HPDE6-E6E7 (cell line): ENCODE data around the gene BAMBI.

ENCODE experiments used
- DNase-seq: peaks from one replicate; pipeline ENCODE4 v3.0.0; 2011; ENCODE audit warnings: missing footprints; ENCODE audit errors: extremely low spot score

BAMBI gene

GRCh38 chr10:28705472-28705871 lies 28.2 kb downstream of the BAMBI start:
- no peak for DNase-seq

- no peak for DNase-seq
Observed at GRCh38 chr10:28709001-28709710, 31.8 kb downstream of the BAMBI start.

DNA sequence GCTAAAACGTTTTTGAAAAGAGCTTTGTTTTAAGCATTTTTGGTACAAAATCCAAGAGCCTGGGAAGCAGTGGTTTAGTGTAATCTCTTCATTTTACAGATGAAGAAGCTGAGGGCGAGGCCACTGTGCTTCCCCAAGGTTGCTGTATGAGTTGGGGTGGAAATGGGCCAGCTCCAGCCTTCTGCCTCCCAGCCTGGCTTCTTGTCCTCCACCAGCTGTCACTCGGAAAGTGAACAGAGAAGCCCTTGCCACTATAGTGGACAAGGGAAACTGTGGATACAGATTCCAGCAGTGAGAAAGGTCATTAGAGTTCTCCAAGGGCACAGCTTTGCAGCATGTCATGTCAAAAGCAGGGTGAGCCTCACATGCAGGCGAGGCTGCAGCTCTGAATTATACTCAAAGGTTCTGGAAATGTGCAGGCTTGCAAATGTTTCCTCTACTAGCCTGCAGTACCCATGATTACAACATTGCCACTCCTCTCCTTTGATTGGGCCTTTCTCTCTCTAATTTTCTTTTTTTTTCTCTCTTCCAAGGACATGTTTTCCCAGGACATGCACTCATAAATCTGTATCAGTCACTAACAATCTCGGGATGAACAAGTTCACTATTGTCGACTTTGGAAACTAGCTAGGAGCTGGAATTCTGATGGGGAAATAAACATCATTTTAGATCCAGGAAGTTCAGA lies 33.0 kb downstream of the BAMBI start:
- DNase-seq, result no peak

GRCh38 chr10:28711041-28711440 lies 33.7 kb downstream of the BAMBI start:
- DNase-seq, result no peak

- DNase-seq, result no peak
Observed at GRCh38 chr10:28711776-28712175, 34.5 kb downstream of the BAMBI start.

- DNase-seq, result no peak
Observed at GRCh38 chr10:28713626-28714352, 36.5 kb downstream of the BAMBI start.

GRCh38 chr10:28714401-28715053 lies 37.2 kb downstream of the BAMBI start:
- DNase-seq, result no peak

DNA sequence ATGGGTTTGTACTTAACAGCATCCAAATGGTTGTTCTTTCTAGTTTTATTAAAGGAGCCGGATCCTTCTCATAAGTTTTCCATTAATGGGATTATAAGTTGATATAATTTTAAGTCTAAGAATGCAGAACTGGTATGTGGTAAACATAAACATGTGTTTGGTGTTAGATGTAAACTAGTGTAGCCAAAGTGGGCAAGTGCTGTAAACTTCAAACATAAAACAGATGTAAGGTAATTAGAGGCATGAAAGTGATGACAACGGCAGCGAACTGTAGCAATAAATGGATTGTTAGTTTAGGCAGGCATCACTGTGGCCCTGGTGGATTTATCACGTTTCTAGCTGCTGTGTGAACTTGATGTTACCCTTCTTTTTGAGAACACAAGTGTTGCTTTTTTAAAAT lies 37.9 kb downstream of the BAMBI start:
- no peak for DNase-seq

DNA sequence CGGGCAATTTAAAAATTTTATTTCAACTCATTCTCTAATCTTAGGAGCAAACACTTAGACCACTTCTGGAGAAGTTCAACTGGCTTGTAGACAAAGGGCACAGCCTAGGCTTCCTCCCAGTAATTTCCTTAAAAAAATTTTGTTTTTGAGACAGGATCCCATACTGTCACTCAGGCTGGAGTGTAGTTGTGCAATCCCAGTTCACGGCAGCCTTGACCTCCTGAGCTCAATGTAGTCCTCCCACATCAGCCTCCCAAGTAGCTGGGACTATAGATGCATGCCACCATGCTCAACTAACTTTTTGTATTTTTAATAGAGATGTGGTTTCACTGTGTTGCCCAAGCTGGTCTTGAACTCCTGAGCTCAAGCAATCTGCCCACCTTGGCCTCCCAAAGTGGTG lies 38.4 kb downstream of the BAMBI start:
- DNase-seq, result no peak

DNA sequence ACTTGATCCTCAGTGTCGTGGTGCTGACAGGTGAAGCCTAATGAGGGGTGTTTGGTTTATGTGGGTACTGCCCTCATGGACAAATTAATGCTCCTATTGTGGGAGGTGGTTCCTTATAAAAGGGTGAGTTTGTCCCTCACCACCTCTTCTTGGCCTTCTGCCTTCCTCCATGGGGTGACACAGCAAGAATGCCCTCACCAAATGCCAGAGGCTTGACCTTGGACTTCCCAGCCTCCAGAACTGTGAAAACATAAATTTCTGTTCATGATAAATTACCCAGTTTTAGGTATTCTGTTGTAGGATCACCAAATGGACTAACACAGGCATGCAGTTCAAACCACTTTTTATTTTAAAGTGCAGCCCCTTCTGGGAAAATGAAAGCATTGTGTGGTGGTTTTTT lies 39.4 kb downstream of the BAMBI start:
- no peak for DNase-seq

DNA sequence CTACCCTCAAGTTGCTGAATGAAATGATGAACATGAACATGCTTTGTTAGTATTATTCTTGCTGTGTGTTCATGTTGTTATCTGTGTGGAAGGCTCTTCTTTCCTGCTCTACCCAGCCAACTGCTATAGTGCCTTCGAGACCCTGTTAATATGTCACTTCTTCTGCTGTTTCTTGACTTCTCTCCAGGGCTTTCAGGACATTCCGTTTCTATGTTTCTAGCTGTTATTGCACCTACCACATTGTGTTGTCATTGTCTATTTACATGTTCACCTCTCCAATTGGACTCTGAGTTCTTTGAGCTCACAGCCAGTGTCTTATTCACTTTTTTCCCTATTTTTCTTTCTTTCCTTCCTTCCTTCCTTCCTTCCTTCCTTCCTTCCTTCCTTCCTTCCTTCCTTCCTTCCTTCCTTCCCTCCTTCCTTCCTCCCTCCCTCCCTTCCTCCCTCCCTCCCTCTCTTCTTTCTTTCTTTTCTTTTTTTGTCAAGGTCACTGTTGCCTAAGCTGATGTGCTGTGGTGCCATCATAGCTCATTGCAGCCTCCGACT lies 40.4 kb downstream of the BAMBI start:
- no peak for DNase-seq

DNA sequence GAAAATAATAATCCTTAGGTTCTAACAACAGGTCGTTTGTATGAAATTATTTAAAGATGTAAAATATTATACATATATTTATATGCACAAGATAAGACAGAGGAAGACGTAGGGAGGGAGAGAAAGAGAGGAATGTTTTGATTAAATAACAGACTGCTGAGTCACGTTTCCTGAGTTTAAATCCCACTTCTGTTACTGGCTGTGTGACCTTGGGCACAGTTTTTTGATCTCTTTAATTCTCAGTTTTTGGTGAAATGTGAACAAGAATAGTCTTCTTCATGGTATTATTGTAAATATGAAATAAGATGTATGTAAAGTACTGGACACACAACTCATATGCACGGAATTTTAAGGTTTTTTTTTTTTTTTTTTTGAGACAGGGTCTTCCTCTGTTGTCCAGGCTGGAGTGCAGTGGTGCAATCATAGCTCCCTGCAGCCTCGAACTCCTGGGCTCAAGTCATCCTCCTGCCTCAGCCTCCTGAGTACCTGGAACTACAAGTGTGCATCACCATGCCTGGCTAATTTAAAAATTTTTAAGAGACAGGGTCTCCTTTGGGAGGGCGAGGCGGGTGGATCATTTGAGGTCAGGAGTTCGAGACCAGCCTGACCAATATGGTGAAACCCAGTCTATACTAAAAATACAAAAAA lies 42.6 kb downstream of the BAMBI start:
- no peak for DNase-seq

DNA sequence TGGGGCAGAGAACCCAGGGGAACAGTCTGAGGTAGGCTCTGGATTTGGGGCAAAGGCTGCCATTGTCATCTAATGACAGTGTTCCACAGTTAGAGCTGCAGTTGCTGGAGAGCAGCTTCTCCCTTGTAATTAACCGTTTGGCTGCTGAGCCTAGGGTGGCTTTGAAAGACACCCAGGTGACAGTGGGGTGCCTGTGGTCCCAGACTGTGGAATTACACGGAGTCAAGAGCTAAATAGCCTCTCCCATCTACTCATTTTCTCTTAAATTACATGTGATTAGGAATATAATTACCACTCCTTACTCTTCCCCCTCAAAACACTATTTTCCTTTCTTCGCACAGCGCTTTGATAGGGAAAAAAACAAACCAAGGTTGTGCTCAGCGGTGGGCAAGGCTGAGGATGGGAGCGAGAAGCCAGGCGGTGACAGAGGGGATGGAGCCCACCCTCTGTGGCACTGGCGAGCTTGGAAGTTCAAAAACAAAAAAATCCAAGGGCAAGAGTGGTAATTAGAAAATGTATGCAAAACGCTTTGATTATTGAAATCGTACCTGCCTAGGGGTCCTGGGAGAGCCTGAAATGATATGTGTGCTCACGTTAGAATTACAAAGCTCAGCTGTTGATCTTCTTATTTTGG lies 44.1 kb downstream of the BAMBI start:
- no peak for DNase-seq

GRCh38 chr10:28722065-28722803 lies 44.9 kb downstream of the BAMBI start:
- no peak for DNase-seq

- DNase-seq, result no peak
Observed at GRCh38 chr10:28728366-28728765, 51.0 kb downstream of the BAMBI start.

GRCh38 chr10:28730031-28730778 lies 52.9 kb downstream of the BAMBI start:
- DNase-seq, result no peak

DNA sequence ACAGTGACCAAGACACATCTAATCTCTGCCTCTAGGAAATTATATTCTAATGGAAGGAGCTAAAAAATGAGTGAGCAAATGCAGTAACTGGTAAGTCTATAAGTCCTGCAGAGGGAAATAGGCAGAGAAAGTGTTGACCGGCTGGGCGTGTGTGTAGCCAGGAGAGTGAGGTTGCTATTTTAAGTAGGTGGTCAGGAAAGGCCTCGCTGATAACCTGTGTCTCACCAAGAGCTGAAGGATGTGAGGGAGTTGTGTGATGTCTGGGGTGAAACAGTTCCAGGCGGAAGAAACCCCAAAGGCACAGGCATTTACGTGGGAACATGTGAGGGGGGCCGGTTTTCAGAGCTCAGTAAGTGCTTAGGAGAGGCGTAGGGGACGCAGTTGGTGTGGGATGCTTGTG lies 54.8 kb downstream of the BAMBI start:
- DNase-seq, result no peak
